Neuronal stem cell (in vitro differentiated cells): ENCODE data around the gene MMP25.
A peak's percentile ranks its signal among the peaks of the same experiment; 100 is the strongest.

Experiments
- DNase-seq: peaks from one replicate; pipeline ENCODE4 v3.0.0-alpha.2; 2013; ENCODE audit warnings: low spot score
- H2AFZ ChIP-seq: one replicate; pipeline ENCODE4 v1.6.1; 2013; ENCODE audit warnings: mild to moderate bottlenecking, low read length, inconsistent platforms
- H2AK5ac ChIP-seq: 2 replicates; pipeline ENCODE4 v1.6.1; 2013; ENCODE audit warnings: low read depth, mild to moderate bottlenecking, inconsistent platforms, low read length, moderate library complexity, mixed read lengths
- H2BK120ac ChIP-seq: 2 replicates; pipeline ENCODE4 v1.6.1; 2013; ENCODE audit warnings: low read depth, mild to moderate bottlenecking, inconsistent platforms, low read length, moderate library complexity, mixed read lengths
- H2BK12ac ChIP-seq: one replicate; pipeline ENCODE4 v1.6.1; 2013; ENCODE audit warnings: low read length, inconsistent platforms
- H2BK15ac ChIP-seq: 2 replicates; pipeline ENCODE4 v1.6.1; 2013; ENCODE audit warnings: mild to moderate bottlenecking, low read length, inconsistent platforms, mixed read lengths
- H2BK5ac ChIP-seq: one replicate; pipeline ENCODE4 v1.6.1; 2013; ENCODE audit warnings: inconsistent platforms, mild to moderate bottlenecking, low read length, moderate library complexity
- H3K14ac ChIP-seq: one replicate; pipeline ENCODE4 v1.6.1; 2013; ENCODE audit warnings: low read length, inconsistent platforms
- H3K18ac ChIP-seq: 2 replicates; pipeline ENCODE4 v1.6.1; 2013; ENCODE audit warnings: low read length, inconsistent platforms
- H3K23ac ChIP-seq: 2 replicates; pipeline ENCODE4 v1.6.1; 2013; ENCODE audit warnings: low read depth, mild to moderate bottlenecking, mixed read lengths, low read length, inconsistent platforms; ENCODE audit not compliant: poor library complexity
- H3K27ac ChIP-seq: replicated peaks from 3 replicates; pipeline ENCODE4 v1.5.1; 2013; ENCODE audit warnings: low read length, inconsistent platforms
- H3K27me3 ChIP-seq, 3 experiments: 2 replicates each; pipeline ENCODE4 v1.6.1; 2013; ENCODE audit warnings: low read length in 3 of 3, mild to moderate bottlenecking in 2 of 3, inconsistent platforms in 1 of 3, low read depth in 1 of 3, mixed read lengths in 1 of 3, moderate library complexity in 1 of 3; ENCODE audit not compliant: control insufficient read depth in 3 of 3, insufficient read depth in 3 of 3
- H3K36me3 ChIP-seq, 2 donors: replicated peaks in 1 of 2; 2 replicates each; pipeline ENCODE4 v1.6.1; 2013; ENCODE audit warnings: low read length in 2 of 2; ENCODE audit not compliant: control insufficient read depth in 2 of 2, insufficient read depth in 2 of 2
- H3K4ac ChIP-seq: 2 replicates; pipeline ENCODE4 v1.6.1; 2013; ENCODE audit warnings: inconsistent platforms, mild to moderate bottlenecking, low read length, moderate library complexity
- H3K4me1 ChIP-seq, 2 donors: 1 replicate in 1 of 2; 2 replicates in 1 of 2; pipeline ENCODE4 v1.6.1; 2013; ENCODE audit warnings: low read length in 2 of 2, low read depth in 1 of 2; ENCODE audit not compliant: control insufficient read depth in 2 of 2, insufficient read depth in 1 of 2
- H3K4me2 ChIP-seq: one replicate; pipeline ENCODE4 v1.6.1; 2013; ENCODE audit warnings: mild to moderate bottlenecking, low read length, inconsistent platforms; ENCODE audit not compliant: insufficient read depth, poor library complexity, severe bottlenecking
- H3K4me3 ChIP-seq, 2 donors: 2 replicates each; pipeline ENCODE4 v1.5.1; 2013; ENCODE audit warnings: low read length in 2 of 2, mild to moderate bottlenecking in 2 of 2, inconsistent platforms in 1 of 2, moderate library complexity in 1 of 2
- H3K79me1 ChIP-seq: one replicate; pipeline ENCODE4 v1.6.1; 2013; ENCODE audit warnings: low read depth, mild to moderate bottlenecking, inconsistent platforms, low read length, moderate library complexity
- H3K9ac ChIP-seq: one replicate; pipeline ENCODE4 v1.6.1; 2013; ENCODE audit warnings: mild to moderate bottlenecking, low read depth, low read length, inconsistent platforms; ENCODE audit not compliant: poor library complexity
- H3K9me3 ChIP-seq, 2 donors: replicated peaks in 1 of 2; 2 replicates each; pipeline versions ENCODE3 to v1.6.1; 2013; ENCODE audit warnings: low read length in 2 of 2, mild to moderate bottlenecking in 2 of 2, inconsistent platforms in 1 of 2, low read depth in 1 of 2, mixed read lengths in 1 of 2, moderate library complexity in 1 of 2; ENCODE audit not compliant: control insufficient read depth in 2 of 2, insufficient read depth in 1 of 2
- H4K8ac ChIP-seq: one replicate; pipeline ENCODE4 v1.6.1; 2013; ENCODE audit warnings: low read depth, mild to moderate bottlenecking, inconsistent platforms, low read length, moderate library complexity
- H4K91ac ChIP-seq: one replicate; pipeline ENCODE4 v1.6.1; 2013; ENCODE audit warnings: low read length, low read depth, mild to moderate bottlenecking, inconsistent platforms; ENCODE audit not compliant: poor library complexity
- WGBS, 2 donors: extraction: QIAGEN DNeasy Blood & Tissue Kit; methylation state at CpG; one replicate each; pipeline ENCODE4 v1.1.7; 2013; ENCODE audit warnings: missing lambda C conversion rate in 2 of 2, mixed read lengths in 1 of 2; ENCODE audit not compliant: insufficient read length in 2 of 2, insufficient replicate concordance in 1 of 2; ENCODE audit errors: extremely low coverage in 2 of 2; 5-methylcytosine and 5-hydroxymethylcytosine counted together

MMP25 gene

DNA sequence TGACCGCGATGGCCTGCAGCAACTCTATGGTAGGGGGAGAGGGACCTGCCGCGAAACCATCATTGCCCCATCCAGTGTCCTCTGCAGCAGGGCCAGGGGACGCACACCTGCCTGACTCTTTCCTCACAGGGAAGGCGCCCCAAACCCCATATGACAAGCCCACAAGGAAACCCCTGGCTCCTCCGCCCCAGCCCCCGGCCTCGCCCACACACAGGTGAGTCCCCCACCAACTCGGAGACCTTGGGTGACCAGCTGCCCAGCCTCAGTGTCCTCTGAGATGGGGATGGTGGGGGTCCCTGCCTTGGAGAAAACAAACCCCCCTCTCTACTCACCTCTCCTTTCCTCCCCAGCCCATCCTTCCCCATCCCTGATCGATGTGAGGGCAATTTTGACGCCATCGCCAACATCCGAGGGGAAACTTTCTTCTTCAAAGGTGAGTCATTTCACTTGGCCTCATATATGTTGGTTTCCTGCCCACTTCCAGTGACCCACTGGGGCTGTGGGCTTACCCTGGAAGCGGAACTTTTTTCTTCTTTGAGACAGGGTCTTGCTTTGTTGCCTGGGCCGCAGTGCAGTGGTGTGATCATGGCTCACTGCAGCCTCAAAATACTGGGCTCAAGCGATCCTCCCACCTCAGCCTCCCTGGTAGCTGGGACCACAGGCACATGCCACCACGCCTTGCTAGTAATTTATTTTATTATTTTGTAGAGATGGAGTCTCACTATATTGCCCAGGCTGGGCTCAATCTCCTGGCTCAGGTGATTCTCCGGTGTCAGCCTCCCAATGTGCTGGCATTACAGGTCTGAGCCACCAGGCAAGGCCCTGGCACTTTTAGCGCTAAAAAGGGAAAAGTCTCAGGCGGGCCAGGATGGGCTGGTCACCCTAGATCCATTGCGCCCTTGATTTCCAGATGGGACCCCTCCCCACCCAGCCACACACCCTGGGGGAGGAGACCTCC lies 11.1 kb downstream of the MMP25 start:
- peak overlapping the region; percentile 38 for H3K9ac ChIP-seq
- no peak overlapping the region for H3K27ac ChIP-seq
- H3K4ac ChIP-seq: no peak overlapping the region
- peaks cover 1% of the 10 kb centered on the region for H3K79me1 ChIP-seq
- H3K14ac ChIP-seq: no peak overlapping the region
- H3K9me3 ChIP-seq: peaks cover 0 to 2% of the 10 kb centered on the region in 2 donors
- H3K4me3 ChIP-seq: no peak overlapping the region
- H3K4me2 ChIP-seq: peak overlapping the region; percentile 96
- no peak overlapping the region for H4K8ac ChIP-seq
- no peak overlapping the region for H2AFZ ChIP-seq
- H3K23ac ChIP-seq: peak overlapping the region; percentile 89
- no CpG with 5 or more reads among the region's 22 CpGs for WGBS, 2 donors
- H4K91ac ChIP-seq: no peak overlapping the region
- peaks cover 0 to 13% (median 0%) of the 10 kb centered on the region in 3 experiments for H3K27me3 ChIP-seq
- no peak for DNase-seq
- H2BK5ac ChIP-seq: no peak overlapping the region
- H3K36me3 ChIP-seq: peaks cover 7 to 12% of the 10 kb centered on the region in 2 donors
- peak overlapping the region; percentile 27 for H3K18ac ChIP-seq
- H2BK120ac ChIP-seq: no peak overlapping the region
- no peak overlapping the region for H2BK12ac ChIP-seq
- H2AK5ac ChIP-seq: no peak overlapping the region
- H2BK15ac ChIP-seq: no peak overlapping the region
- H3K4me1 ChIP-seq: peaks cover 5 to 7% of the 10 kb centered on the region in 2 donors

DNA sequence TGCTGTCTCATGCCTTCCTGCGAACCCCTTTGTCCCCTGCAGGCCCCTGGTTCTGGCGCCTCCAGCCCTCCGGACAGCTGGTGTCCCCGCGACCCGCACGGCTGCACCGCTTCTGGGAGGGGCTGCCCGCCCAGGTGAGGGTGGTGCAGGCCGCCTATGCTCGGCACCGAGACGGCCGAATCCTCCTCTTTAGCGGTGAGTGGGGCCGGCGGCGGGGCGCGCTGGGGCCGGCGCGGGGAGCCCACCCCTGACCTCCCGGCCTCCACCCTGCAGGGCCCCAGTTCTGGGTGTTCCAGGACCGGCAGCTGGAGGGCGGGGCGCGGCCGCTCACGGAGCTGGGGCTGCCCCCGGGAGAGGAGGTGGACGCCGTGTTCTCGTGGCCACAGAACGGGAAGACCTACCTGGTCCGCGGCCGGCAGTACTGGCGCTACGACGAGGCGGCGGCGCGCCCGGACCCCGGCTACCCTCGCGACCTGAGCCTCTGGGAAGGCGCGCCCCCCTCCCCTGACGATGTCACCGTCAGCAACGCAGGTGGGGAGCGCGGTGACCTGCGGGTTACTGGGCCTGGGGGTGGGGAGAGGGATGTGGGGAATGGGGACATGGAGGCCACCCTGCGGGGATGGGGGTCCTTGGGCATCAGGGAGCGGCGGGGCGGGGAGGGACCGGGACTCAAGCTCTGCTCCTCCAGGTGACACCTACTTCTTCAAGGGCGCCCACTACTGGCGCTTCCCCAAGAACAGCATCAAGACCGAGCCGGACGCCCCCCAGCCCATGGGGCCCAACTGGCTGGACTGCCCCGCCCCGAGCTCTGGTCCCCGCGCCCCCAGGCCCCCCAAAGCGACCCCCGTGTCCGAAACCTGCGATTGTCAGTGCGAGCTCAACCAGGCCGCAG lies 12.0 kb downstream of the MMP25 start:
- Histone ChIP-seq H3K23ac (peak overlapping the region; percentile 89), H3K18ac (peak overlapping the region; percentile 94), H4K8ac (no peak overlapping the region), H3K4ac (no peak overlapping the region), H3K9me3 (peaks cover 0 to 2% of the 10 kb centered on the region in 2 donors), H4K91ac (no peak overlapping the region), H3K79me1 (peaks cover 1% of the 10 kb centered on the region), H3K4me1 (peaks cover 5 to 7% of the 10 kb centered on the region in 2 donors), H2BK12ac (no peak overlapping the region), H2AK5ac (peak overlapping the region; percentile 73), H3K9ac (peak overlapping the region; percentile 94), H3K14ac (no peak overlapping the region), H3K4me2 (peak overlapping the region; percentile 96), H2BK5ac (no peak overlapping the region), H2AFZ (peak overlapping the region; percentile 93), H3K4me3 (peak overlapping the region; percentile 58 to 88), H2BK15ac (peak overlapping the region; percentile 70), H3K27me3 (peaks cover 0 to 13% (median 0%) of the 10 kb centered on the region in 3 experiments), H2BK120ac (no peak overlapping the region), H3K36me3 (peaks cover 7 to 12% of the 10 kb centered on the region in 2 donors), H3K27ac (no peak overlapping the region)
- no CpG with 5 or more reads among the region's 77 CpGs for WGBS, 2 donors
- peak; percentile 23 for DNase-seq

DNA sequence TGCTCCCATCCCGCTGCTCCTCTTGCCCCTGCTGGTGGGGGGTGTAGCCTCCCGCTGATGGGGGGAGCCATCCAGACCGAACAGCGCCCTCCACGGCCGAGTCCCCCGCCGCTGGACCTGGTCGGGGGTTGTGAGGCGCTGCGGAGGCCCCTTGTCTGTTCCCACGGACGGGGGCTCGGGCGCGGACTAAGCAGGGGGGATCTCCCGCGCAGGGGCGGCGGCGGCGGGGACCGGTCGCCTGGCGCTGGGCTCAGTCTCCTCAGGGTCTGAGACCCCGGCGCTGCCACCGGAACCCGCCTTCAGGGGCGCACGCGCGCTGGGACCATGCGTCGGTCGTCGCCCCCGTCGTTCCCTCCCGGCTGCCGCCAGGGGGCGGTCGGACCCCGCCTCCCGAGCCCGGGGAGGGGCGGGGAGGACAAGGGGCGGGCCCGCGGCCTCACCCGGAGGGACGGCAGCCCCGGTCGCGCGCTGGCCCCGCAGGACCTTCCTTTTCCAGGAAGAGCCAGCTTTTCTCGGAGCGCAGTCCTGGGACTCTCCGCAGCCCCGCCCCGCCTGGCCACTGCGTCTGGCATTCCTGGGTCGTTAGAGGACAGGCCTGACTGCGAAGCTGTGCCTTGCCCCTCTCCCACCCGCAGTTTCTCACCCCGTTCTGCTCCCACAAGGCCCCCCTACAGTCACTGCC lies 12.8 kb downstream of the MMP25 start:
- H3K4me1 ChIP-seq: peaks cover 5 to 7% of the 10 kb centered on the region in 2 donors
- peak overlapping the region; percentile 87 for H3K23ac ChIP-seq
- peak overlapping the region; percentile 42 for H3K27ac ChIP-seq
- H4K91ac ChIP-seq: peak overlapping the region; percentile 79
- H3K9ac ChIP-seq: peak overlapping the region; percentile 94
- no peaks in the 10 kb centered on the region for H3K9me3 ChIP-seq
- H3K79me1 ChIP-seq: peaks cover 1% of the 10 kb centered on the region
- peaks cover 3 to 9% of the 10 kb centered on the region in 2 donors for H3K36me3 ChIP-seq
- WGBS, 2 donors: no CpG with 5 or more reads among the region's 67 CpGs
- H3K4me3 ChIP-seq: peak overlapping the region; percentile 58 to 88
- H3K4me2 ChIP-seq: peak overlapping the region; percentile 96
- H2BK120ac ChIP-seq: no peak overlapping the region
- DNase-seq: peak; percentile 94
- H3K27me3 ChIP-seq: peaks cover 0 to 13% (median 0%) of the 10 kb centered on the region in 3 experiments
- H2BK12ac ChIP-seq: peak overlapping the region; percentile 30
- H4K8ac ChIP-seq: peak overlapping the region; percentile 86
- peak overlapping the region; percentile 70 for H2BK15ac ChIP-seq
- peak overlapping the region; percentile 93 for H2AFZ ChIP-seq
- H2BK5ac ChIP-seq: peak overlapping the region; percentile 1
- peak overlapping the region; percentile 96 for H3K18ac ChIP-seq
- peak overlapping the region; percentile 73 for H2AK5ac ChIP-seq
- H3K4ac ChIP-seq: no peak overlapping the region
- H3K14ac ChIP-seq: peak overlapping the region; percentile 58
